HUES6 (cell line): Measurements from ENCODE around the gene STMN3.

Source experiments
- H3K27ac ChIP-seq: 2 replicates; pipeline ENCODE4 v1.7.0; 2013; ENCODE audit warnings: low read depth, mild to moderate bottlenecking, low read length, inconsistent platforms
- H3K27me3 ChIP-seq: 2 replicates; pipeline ENCODE4 v1.6.1; 2013; ENCODE audit warnings: low read length; ENCODE audit not compliant: control insufficient read depth, insufficient read depth
- H3K36me3 ChIP-seq: 2 replicates; pipeline ENCODE4 v1.6.1; 2013; ENCODE audit warnings: low read length; ENCODE audit not compliant: control insufficient read depth, insufficient read depth
- H3K4me1 ChIP-seq: 2 replicates; pipeline ENCODE4 v1.6.1; 2013; ENCODE audit warnings: low read length; ENCODE audit not compliant: control insufficient read depth, insufficient read depth
- H3K4me3 ChIP-seq: 2 replicates; pipeline ENCODE4 v1.5.1; 2013; ENCODE audit warnings: low read depth, low read length
- H3K9ac ChIP-seq: one replicate; pipeline ENCODE4 v1.6.1; 2013; ENCODE audit warnings: mild to moderate bottlenecking, low read length
- H3K9me3 ChIP-seq: 2 replicates; pipeline ENCODE4 v1.6.1; 2013; ENCODE audit warnings: low read depth, low read length; ENCODE audit not compliant: control insufficient read depth, insufficient read depth

The STMN3 gene

DNA sequence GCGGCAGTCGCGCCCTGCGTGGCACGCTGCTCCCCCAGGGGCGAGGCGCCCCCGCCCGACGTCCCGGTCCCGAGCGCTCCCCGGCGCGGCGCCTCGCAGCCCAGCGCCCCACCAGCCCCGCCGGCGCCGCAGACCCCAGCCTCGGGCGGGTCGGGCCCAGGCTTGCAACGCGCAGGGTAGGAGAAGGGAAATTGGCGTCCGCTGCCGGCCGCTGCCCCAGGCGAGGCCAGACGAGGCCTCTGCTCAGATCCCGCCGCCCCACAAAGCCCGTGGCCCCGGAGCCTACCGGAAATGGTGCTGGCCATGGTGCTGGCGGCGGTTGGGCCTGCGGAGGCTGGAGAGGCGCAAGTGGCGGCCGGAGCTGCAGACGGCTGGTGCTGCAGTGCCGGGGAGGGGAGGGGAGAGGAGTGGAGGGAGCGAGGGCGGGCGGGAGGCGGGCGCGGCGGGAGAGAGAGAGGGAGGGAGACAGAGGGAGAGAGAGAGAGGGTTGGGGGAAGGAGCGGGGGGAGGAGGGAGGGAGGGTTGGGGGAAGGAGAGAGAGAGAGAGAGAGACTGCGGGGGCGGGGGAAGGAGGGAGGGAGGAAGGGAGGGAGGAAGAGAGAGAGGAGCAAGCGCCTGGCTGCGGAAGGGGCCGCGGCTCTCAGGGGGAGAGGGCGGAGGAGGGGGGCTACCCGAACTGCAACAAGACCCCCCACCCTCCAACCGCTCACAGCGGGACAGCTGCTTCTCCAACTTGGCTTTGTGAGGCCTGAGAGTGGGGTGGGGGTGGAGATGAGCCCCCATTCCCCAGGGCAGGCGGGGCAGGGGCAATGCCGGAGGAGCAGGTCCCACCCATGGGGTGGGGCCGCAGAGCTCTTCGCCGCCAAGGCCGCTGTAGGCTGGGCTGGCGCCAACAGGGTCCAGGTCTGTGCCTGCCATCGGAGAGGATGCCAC is at the start of gene STMN3:
Gene STMN3, minus strand, starts transcription at position 384 of the 933 bp plus-strand sequence. Its CDS starts 79 bp downstream, at position 305.
- H3K9ac ChIP-seq, result peak within 1 kb of the TSS; percentile 60
- H3K4me1 ChIP-seq, result peaks cover 12% of the 10 kb centered on the region
- 0 out of 2 replicates have a peak within 1 kb of the TSS, but pooled peaks have one; percentile 48 for H3K27ac ChIP-seq
- H3K9me3 ChIP-seq, result no peaks in the 10 kb centered on the region
- H3K36me3 ChIP-seq, result no peaks in the 10 kb centered on the region
- peak within 1 kb of the TSS; percentile 86 for H3K4me3 ChIP-seq
- H3K27me3 ChIP-seq, result peaks cover 18% of the 10 kb centered on the region; the same call in 1 of the 2 replicates

DNA sequence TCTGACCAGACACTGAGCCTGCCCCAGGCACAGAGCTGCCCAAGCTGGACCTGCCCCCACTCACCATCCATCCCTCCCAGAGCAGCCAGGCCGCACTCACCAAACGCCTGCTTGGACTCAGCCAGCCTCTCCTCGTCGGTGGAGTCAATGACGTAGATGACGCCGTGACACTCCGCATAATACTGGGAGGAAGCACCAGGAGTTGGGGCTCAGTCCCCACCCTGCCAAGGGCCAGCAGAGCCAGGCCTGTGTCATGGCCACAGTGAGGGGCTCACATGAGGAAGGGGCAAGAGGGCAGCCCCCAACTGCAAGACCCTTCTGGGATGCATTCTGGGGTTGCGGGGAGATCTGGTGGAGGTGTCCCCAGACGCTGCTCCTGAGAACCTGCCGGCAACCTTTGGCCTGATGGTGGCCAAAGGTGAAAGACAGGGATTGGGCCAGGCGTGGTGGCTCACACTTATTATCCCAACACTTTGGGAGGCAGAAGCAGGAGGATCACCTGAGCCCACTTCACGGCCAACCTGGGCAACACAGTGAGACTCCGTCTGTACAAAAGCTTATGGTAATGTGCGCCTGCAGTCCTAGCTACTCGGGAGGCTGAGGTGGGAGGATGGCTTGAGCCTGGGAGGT is 48.9 kb upstream of the STMN3 start:
- no peaks in the 10 kb centered on the region for H3K9me3 ChIP-seq
- H3K27me3 ChIP-seq, result no peaks in the 10 kb centered on the region
- peaks cover 30% of the 10 kb centered on the region for H3K36me3 ChIP-seq
- H3K9ac ChIP-seq, result no peak overlapping the region
- H3K27ac ChIP-seq, result no peak overlapping the region
- H3K4me3 ChIP-seq, result no peak overlapping the region
- peaks cover 25% of the 10 kb centered on the region for H3K4me1 ChIP-seq

DNA sequence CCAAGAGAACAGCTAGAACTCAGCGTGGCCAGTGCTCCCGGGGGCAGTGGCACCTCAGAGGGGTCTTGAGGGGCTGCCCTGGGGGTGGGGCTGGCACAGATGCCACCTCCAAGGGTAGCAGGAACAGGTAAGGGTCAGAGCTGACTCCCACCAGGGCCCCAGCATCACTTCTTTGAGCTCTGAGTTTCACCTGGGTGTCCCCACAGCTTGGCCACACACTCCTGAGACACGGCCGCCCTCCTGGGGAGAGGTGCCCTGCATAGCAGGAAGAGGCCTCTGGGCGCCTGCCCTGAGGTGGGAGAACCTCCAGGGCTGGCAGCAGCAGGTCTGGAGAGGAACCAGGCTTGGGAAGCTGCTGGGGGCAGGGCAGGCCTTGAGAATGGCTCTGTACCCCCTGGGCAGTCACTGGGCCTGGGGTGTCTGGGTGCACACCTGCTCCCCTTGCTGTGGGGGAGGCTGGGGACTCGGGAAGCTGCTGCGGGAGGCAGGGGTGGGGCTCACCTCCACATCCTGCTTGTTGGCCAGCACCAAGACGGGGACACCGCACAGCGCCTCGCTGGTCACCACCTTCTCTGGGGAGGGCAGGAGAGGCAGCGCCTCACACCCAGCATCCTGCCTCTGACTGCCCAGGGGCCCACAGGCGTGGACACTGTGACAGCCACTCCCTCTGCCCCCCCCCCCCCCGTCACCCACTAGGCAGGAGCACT is 48.3 kb upstream of the STMN3 start:
- H3K36me3 ChIP-seq, result peaks cover 29% of the 10 kb centered on the region
- H3K9ac ChIP-seq, result no peak overlapping the region
- no peak overlapping the region for H3K27ac ChIP-seq
- H3K4me1 ChIP-seq, result peaks cover 30% of the 10 kb centered on the region
- H3K9me3 ChIP-seq, result no peaks in the 10 kb centered on the region
- H3K27me3 ChIP-seq, result no peaks in the 10 kb centered on the region
- no peak overlapping the region for H3K4me3 ChIP-seq

GRCh38 chr20:63701051-63701328 is 47.8 kb upstream of the STMN3 start:
- H3K9ac ChIP-seq, result no peak overlapping the region
- no peak overlapping the region for H3K4me3 ChIP-seq
- H3K36me3 ChIP-seq, result peaks cover 24% of the 10 kb centered on the region
- H3K27me3 ChIP-seq, result no peaks in the 10 kb centered on the region
- no peak overlapping the region for H3K27ac ChIP-seq
- H3K9me3 ChIP-seq, result no peaks in the 10 kb centered on the region
- peaks cover 30% of the 10 kb centered on the region for H3K4me1 ChIP-seq

DNA sequence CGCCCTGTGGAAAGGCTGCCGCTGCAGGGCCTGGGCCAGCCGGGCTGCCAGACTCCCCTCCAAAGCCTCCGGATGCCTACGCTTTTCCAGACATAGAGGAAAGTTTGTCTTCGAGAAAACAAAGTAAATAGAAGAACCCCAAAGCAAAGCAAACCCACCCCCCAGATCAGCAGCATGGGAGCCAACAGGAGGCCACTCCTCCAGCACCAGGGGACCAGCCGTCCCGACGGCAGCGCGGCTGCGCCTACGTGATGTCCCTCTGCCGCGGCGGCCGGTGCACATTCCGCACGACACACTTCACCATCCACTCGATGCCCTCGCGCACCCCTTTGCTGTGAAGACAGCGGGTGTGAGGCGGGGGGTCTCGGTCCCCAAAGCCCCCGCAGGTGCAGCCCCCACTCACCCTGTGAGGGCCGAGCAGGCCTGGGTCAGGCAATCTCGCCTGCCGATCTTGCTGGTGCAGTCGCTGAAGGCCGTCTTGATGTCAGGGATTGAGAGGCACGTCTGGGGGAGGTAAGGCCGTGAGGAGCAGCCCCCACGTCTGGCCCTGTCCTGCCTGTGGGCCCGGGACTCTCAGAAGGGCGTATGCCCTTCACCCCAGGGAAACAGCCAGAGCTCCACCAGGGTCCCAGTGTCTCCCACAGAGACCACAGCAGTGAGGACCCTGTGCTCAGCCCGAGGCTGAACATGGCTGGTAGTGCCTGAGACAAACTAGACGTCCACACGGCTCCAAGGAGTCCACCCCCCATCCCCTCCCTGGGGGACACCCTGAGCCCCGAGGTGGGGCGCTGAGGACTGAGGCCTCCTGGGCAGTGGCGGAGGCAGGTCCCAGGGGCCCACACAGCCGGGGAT is 47.2 kb upstream of the STMN3 start:
- no peak overlapping the region for H3K4me3 ChIP-seq
- no peaks in the 10 kb centered on the region for H3K27me3 ChIP-seq
- H3K9ac ChIP-seq, result no peak overlapping the region
- H3K27ac ChIP-seq, result no peak overlapping the region
- no peaks in the 10 kb centered on the region for H3K9me3 ChIP-seq
- peaks cover 32% of the 10 kb centered on the region for H3K4me1 ChIP-seq
- peaks cover 18% of the 10 kb centered on the region for H3K36me3 ChIP-seq

DNA sequence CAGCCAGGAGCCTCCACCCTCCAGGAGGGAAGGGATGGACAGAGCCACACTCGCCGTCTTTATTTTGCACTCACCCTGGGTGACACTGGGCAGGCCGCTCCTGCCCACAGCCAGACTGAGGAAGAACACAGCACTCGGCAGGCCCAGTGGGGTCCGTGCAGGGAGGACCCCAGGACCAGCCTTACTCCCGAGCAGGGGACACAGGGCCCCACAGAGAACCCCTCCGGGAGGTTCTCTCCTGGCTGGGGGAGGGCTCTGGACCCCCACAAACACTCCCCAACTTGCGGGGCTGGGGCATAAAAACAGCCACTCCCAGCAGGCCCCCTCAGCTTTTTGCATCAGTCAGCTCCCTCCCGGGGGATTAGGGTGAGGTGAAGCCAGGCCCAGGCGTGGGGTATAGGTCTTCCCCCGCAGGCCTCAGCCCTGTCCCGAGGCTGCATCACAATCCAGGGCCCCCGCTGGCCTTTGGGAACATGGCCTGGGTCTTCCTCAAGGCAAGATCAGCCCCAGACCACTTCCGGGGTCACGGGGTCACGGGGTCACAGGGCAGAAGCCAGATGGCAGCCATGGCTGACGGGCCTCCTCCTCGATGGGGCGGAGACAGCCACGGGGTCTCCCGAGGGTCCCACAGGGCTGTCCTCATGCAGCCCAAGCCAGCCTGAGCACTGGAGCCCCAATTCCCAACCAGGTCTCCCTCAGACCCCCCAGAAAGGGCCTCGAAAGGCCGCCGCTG is 46.4 kb upstream of the STMN3 start:
- Histone ChIP-seq H3K27me3 (no peaks in the 10 kb centered on the region), H3K9me3 (no peaks in the 10 kb centered on the region), H3K36me3 (peaks cover 10% of the 10 kb centered on the region), H3K9ac (peak overlapping the region; percentile 25), H3K4me3 (no peak overlapping the region), H3K27ac (0 out of 2 replicates have a peak overlapping the region, but pooled peaks have one; percentile 57), H3K4me1 (peaks cover 32% of the 10 kb centered on the region)

GRCh38 chr20:63698739-63699465 is 45.7 kb upstream of the STMN3 start:
- no peaks in the 10 kb centered on the region for H3K9me3 ChIP-seq
- no peak overlapping the region for H3K4me3 ChIP-seq
- peak overlapping the region; percentile 68; the same call in 1 of the 2 replicates for H3K27ac ChIP-seq
- H3K27me3 ChIP-seq, result no peaks in the 10 kb centered on the region
- peaks cover 32% of the 10 kb centered on the region for H3K4me1 ChIP-seq
- H3K9ac ChIP-seq, result peak overlapping the region; percentile 25
- peaks cover 7% of the 10 kb centered on the region; the same call in 1 of the 2 replicates for H3K36me3 ChIP-seq

DNA sequence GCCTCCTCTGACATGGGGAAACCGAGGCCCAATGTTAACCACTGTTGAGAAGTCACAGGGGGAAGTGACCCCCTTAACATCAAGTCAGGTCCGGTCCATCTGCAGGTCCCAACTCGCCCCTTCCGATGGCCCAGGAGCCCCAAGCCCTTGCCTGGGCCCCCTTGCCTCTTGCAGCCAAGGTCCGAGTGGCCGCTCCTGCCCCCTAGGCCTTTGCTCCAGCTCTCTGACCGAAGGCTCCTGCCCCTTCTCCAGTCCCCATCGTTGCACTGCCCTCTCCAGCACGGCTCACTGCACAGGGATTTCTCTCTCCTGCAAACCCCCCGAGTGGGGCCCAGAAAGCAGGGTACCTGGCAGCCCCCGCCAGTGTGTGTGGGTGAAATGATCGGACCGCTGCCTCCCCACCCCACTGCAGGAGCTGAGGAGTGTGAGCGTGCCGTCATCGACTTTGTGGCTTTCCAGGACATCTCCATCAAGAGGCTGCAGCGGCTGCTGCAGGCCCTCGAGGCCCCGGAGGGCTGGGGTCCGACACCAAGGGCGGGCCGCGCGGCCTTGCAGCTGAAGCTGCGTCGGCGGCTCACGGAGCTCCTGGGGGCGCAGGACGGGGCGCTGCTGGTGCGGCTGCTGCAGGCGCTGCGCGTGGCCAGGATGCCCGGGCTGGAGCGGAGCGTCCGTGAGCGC is 44.8 kb upstream of the STMN3 start:
- H3K27ac ChIP-seq, result no peak overlapping the region
- H3K27me3 ChIP-seq, result no peaks in the 10 kb centered on the region
- no peak overlapping the region for H3K9ac ChIP-seq
- peaks cover 32% of the 10 kb centered on the region for H3K4me1 ChIP-seq
- H3K9me3 ChIP-seq, result no peaks in the 10 kb centered on the region
- H3K36me3 ChIP-seq, result peaks cover 4% of the 10 kb centered on the region
- no peak overlapping the region for H3K4me3 ChIP-seq

DNA sequence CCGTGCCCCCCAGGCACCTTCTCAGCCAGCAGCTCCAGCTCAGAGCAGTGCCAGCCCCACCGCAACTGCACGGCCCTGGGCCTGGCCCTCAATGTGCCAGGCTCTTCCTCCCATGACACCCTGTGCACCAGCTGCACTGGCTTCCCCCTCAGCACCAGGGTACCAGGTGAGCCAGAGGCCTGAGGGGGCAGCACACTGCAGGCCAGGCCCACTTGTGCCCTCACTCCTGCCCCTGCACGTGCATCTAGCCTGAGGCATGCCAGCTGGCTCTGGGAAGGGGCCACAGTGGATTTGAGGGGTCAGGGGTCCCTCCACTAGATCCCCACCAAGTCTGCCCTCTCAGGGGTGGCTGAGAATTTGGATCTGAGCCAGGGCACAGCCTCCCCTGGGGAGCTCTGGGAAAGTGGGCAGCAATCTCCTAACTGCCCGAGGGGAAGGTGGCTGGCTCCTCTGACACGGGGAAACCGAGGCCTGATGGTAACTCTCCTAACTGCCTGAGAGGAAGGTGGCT is 44.2 kb upstream of the STMN3 start:
- Histone ChIP-seq H3K27me3 (no peaks in the 10 kb centered on the region), H3K36me3 (peaks cover 4% of the 10 kb centered on the region), H3K9ac (peak overlapping the region; percentile 56), H3K4me1 (peaks cover 32% of the 10 kb centered on the region), H3K4me3 (peak overlapping the region; percentile 66), H3K9me3 (no peaks in the 10 kb centered on the region), H3K27ac (no peak overlapping the region)
